Glomerular visceral epithelial cell (primary cell): Measurements from ENCODE around the gene LPAR5.
"Not testable (repeated sequence)": the region's sequence is repeated elsewhere in the genome, so short reads cannot be mapped to it uniquely, and the experiment has no call there.

Source experiments
- DNase-seq: peaks from one replicate; pipeline ENCODE4 v3.0.0-alpha.2; 2016; ENCODE audit errors: extremely low spot score

The LPAR5 gene

GRCh38 chr12:6606331-6607131 lies 29.2 kb downstream of the LPAR5 start:
- DNase-seq, result peak; percentile 38

GRCh38 chr12:6605421-6606330 lies 30.1 kb downstream of the LPAR5 start:
- peak; percentile 32 for DNase-seq

GRCh38 chr12:6604259-6605029 lies 31.3 kb downstream of the LPAR5 start:
- DNase-seq, result no peak

- DNase-seq, result peak; percentile 44
Observed at GRCh38 chr12:6603095-6603567, 32.6 kb downstream of the LPAR5 start.

- DNase-seq, result no peak
Observed at GRCh38 chr12:6602526-6602925, 33.2 kb downstream of the LPAR5 start.

GRCh38 chr12:6595673-6596072 lies 40.1 kb downstream of the LPAR5 start:
- not testable (repeated sequence) for DNase-seq

GRCh38 chr12:6592087-6592486 lies 43.7 kb downstream of the LPAR5 start:
- no peak for DNase-seq

GRCh38 chr12:6586569-6586968 lies 49.2 kb downstream of the LPAR5 start:
- not testable (repeated sequence) for DNase-seq

GRCh38 chr12:6584293-6584692 lies 51.5 kb downstream of the LPAR5 start:
- no peak for DNase-seq

- DNase-seq, result no peak
Observed at GRCh38 chr12:6582959-6583358, 52.8 kb downstream of the LPAR5 start.

GRCh38 chr12:6582196-6582595 lies 53.6 kb downstream of the LPAR5 start:
- no peak for DNase-seq

GRCh38 chr12:6575648-6576047 lies 60.1 kb downstream of the LPAR5 start:
- no peak for DNase-seq

GRCh38 chr12:6574576-6575295 lies 61.0 kb downstream of the LPAR5 start:
- DNase-seq, result no peak

- DNase-seq, result no peak
Observed at GRCh38 chr12:6573001-6573400, 62.8 kb downstream of the LPAR5 start.

- DNase-seq, result peak; percentile 41
Observed at GRCh38 chr12:6570264-6570887, 65.4 kb downstream of the LPAR5 start.

GRCh38 chr12:6569786-6570185 lies 66.0 kb downstream of the LPAR5 start:
- no peak for DNase-seq

- no peak for DNase-seq
Observed at GRCh38 chr12:6569312-6569711, 66.4 kb downstream of the LPAR5 start.
